T-helper 1 cell (primary cell): ENCODE data around the gene TRAP1.

ENCODE experiments used
- DNase-seq, 5 donors: peaks; one replicate each; pipeline ENCODE4 v3.0.0-alpha.2; 2012 to 2020
- total RNA-seq, 4 donors: gene quantifications; one replicate each; lab custom pipeline; 2026; lab: John Stamatoyannopoulos, UW

Gene TRAP1
- total RNA-seq: 49.1 to 79.4 (median 56.8) reads per million in 4 donors

- peak; percentile 81 to 92 (median 85) for DNase-seq
Observed at GRCh38 chr16:3717235-3718018, at the start of gene TRAP1. Gene TRAP1, minus strand, starts transcription at chr16:3717524. Its CDS starts 16 bp downstream, at chr16:3717508.

- DNase-seq: no peak
Observed at GRCh38 chr16:3766177-3766576, 48.9 kb upstream of the TRAP1 start.

GRCh38 chr16:3764409-3764808, 47.1 kb upstream of the TRAP1 start:
- no peak for DNase-seq

GRCh38 chr16:3762107-3762750, 44.9 kb upstream of the TRAP1 start:
- DNase-seq: no peak

DNA sequence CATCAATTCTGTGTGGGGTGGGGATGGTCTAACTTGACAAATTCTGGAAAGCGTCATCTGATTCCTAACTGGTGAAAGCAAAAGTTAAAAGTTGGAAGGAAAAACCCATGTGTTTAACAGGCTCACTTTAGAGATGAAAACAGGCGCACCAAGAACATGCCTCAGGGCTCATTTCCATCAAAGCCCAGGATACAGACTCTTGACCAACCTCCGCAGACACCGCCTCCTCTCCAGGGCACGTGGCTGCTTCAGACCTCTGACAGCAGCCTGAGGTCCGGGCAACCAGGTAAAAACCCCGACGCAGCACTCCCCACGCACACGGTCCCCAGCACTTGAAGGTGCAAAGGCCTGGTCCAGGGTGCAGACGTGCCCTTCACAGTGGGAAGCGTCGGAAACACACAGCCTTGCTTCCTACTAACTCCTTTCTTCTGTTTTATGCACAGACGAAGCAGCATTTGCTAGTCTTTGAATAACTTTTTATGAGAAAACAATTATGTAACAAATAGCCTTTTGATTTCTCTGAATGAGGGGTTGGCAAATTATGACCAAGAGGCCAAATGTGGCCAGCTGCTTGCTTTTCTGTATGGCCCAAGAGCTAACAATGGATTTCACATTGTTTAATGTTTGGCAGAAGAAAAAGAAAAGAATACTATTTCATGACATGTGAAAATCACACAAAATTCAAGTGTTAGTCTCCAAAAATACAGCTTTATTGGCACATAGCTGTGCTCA, 44.2 kb upstream of the TRAP1 start:
- no peak for DNase-seq

DNA sequence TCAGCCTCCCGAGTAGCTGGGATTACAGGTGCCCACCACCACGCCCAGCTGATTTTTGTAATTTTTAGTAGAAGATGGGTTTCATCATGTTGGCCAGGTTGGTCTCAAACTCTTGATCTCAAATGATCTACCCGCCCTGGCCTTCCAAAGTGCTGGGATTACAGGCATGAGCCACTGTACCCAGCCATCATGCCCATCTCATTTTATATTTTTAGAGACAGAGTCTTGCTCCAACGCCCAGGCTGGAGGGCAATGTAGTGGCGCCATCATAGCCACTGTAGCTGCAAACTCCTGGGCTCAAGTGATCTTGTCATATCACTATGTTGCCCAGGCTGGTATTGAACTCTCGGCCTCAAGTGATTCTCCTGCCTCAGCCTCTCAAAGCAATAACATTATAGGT, 43.2 kb upstream of the TRAP1 start:
- DNase-seq: no peak

- DNase-seq: no peak
Observed at GRCh38 chr16:3759736-3760135, 42.4 kb upstream of the TRAP1 start.

DNA sequence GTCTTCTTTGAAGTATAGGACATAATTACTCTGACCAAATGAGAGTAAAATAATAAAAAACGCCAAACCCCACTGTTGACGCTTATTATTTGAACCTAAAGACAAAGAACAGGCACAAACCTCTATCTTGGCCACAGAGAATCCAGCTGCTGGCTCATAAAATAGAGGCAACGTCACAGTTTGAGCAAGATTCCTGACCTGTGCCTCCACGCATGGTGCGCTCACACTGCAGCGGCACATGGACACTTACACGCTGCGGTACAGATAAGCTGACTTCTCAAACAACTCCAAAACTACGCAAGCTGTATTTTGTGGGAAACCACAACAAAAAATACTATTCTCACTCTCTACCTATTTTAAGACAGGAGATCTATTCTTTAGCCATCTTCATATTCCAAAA, 38.8 kb upstream of the TRAP1 start:
- no peak for DNase-seq

GRCh38 chr16:3755249-3755648, 37.9 kb upstream of the TRAP1 start:
- no peak for DNase-seq

DNA sequence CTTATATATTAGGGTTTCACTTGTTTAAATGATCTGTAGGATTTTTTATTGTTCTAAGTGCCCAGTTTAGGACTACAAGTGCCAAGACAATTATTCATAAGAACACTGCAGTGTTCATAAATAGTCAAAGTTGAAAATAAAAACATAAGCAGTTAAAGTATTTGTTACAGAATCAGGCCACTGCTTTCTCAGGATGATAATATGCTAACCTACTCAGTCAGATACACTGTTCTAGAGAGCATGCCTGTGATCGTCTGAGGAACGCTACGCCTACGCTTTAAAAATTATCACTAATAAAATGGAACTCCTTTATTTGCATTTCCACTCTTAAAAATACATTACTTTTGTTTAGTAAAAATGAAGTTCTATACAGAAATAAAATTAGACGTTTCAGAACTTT, 37.4 kb upstream of the TRAP1 start:
- no peak for DNase-seq

DNA sequence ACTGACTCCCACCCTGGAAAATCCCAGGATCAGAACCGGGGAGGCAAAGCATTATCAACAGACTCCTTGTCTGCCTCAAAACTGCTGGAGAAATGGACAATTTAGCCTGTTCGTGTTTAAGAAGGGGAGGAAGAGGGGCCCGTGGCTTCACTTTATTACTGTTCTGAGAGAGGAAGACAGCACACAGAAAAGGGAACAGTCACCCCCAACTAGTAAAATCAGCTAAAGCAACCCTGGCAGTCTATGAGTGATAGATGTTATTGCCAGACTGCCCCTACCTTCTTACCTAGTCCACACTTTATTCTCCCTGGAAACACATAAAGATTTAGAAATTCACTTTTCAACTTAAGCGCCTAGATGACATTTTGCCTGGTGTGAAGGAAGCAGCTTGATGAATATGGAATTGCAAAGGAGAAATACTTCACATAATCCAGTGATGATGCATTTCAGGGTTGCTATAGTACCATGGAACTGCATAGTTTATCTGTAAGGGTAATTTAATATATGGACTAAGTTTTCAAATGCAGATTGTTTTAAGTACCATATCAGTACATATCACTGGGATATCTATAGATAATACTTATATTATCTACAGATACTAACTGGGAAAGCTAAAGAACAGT, 36.9 kb upstream of the TRAP1 start:
- no peak for DNase-seq

DNA sequence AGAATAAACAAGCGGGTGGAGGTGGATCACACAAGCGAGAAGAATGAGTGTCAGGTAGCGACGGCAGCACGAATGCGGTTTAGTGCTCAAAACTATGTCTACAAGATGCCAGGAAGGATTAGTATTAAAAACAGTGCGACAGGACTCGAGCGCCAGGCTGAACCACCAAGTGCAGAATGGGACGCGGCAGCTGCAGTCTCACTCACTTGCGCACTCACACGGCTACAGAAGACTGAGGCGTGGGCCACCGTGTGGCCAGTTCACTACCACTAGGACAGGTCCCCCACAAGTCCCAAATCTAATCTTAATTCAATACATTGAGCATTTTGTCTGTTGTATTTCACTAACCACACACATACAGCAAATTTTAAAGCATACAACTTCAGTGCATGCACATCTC, 35.7 kb upstream of the TRAP1 start:
- no peak for DNase-seq

- DNase-seq: no peak
Observed at GRCh38 chr16:3751878-3752277, 34.6 kb upstream of the TRAP1 start.

- DNase-seq: no peak
Observed at GRCh38 chr16:3748307-3748706, 31.0 kb upstream of the TRAP1 start.

DNA sequence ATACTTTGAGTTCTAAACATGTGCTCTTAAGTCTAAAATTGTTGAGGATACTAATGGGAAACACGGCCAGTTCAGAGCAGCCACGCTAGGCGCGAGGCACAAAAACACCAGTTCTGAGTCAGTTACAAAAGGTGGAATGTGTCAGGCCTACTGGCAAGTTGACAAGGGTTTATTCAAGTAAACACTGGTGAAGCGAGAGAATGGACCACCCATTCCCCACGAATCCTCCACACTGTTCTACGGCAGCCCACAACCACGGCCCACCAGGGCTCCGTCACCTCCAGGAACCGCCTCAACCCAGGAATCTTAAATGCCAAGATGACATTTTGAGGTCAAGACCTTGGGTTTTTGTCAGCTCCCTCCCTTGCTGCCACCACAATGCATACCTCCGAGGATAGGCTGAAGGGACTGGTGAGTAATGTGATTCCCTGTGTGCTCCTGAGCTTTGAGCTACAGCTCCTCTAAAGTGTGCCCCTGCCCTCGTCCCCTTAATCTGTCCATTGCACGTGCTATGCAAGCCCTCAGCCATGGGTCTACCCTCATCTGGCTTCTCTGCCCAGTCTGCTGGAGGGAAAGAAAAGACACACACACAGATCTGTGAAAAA, 28.5 kb upstream of the TRAP1 start:
- DNase-seq: no peak

- no peak for DNase-seq
Observed at GRCh38 chr16:3744018-3744417, 26.7 kb upstream of the TRAP1 start.

GRCh38 chr16:3740934-3741333, 23.6 kb upstream of the TRAP1 start:
- DNase-seq: no peak

- no peak for DNase-seq
Observed at GRCh38 chr16:3740186-3740585, 22.9 kb upstream of the TRAP1 start.

DNA sequence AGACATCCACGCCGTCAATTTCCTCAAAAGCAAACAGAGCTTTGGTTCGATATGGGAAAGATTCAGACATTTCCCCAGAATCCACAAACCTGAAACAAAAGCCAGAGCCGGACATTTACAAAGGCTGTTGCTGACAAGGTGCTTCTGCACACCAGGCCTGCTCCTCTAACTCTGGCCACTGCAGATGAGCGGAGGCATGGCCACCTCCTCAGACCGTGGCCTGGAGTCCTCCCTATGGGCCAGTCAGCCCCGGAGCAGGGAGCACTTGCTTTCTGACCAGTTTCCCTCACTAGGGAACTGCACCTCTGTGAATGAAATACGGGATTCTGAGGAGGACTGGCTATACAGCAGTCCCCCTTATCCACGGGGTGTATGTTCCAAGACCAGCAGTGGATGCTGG, 22.3 kb upstream of the TRAP1 start:
- DNase-seq: no peak

GRCh38 chr16:3738541-3738940, 21.2 kb upstream of the TRAP1 start:
- no peak for DNase-seq

- DNase-seq: no peak
Observed at GRCh38 chr16:3738128-3738527, 20.8 kb upstream of the TRAP1 start.

DNA sequence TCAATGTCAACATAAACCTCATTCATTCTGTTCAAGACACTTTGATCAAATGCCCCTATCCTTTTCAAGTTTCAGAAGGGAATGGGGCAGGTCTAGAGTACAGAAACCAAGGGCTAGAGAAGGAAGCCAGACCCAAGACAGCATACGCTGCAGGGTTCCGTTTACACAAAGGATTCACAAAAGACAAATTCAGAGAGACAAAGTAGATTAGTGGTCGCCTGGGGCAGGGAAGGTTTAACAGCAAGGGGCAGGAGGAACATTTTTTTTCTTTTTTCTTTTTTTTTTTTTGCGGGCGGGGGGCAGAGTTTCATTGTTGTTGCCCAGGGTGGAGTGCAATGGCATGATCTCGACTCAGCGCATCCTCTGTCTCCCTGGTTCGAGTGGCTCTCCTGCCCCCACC, 19.9 kb upstream of the TRAP1 start:
- DNase-seq: no peak

DNA sequence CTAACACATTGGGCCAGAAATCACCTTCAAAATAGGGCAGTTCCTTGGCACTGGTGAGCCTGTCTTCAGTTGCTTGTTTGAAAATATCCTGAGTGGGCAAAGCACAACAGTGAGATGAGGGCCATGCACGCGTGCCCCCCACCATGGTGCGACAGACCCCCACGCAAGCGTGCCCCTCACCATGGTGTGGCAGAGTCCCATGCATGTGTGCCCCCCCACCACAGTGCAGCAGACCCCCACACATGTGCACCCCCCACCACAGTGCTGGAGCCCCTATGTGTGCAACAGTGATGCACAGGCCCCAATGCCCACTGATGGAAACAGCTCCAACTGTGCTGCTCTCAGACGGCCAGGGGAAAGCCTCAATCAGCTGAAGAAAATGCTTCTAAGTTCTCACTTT, 18.8 kb upstream of the TRAP1 start:
- no peak for DNase-seq
